NCI-H2196 (cell line): ENCODE results near the gene SNRNP25.
"Not testable (repeated sequence)": the region's sequence is repeated elsewhere in the genome, so short reads cannot be mapped to it uniquely, and the experiment has no call there.

Experiments used
- DNase-seq: peaks from one replicate; lab custom pipeline; 2025; ENCODE audit not compliant: unreplicated experiment; lab: John Stamatoyannopoulos, UW

The SNRNP25 gene

DNA sequence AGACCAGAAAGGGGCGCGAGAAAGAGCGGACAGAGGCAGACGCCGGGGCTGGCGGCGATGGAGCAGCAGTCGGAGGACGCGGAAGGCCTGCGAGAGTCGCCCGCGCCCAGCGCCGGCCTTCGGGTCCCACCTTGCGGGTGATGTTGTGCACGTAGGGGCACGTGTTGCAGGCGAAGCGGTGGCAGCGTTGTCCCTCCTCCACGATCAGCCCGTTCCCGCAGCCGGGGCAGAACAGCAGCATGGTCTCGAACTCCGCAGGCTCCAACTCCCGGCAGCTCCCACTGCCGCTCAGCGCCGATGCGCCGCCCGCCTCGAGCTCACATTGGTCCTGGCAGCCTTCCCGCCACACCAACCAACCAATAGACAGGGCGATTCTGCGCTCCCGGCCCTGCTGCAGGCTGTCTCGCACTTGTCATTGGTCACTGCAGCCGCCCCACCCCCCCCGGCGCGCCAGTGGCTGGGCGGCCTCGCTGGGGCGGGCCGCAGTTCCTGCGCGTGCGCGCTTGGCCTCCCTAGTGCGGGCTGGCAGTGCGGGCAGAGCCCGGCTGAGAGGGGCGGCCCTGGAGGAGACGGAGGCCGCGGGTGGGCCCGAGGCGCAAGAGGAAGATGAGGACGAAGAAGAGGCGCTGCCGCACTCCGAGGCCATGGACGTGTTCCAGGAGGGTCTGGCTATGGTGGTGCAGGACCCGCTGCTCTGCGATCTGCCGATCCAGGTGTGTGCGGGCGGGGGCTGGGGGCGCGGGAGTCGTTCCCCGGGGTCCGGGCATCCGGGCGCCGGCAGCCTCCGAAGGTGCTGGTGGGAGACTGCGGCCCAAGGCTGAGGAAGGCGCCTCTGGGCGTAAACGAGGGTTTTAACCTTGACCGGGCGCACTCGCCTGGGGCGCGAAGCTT, at the start of gene SNRNP25, which contains the start of gene POLR3K:
Gene SNRNP25, plus strand, starts transcription at position 483 of the 891 bp plus-strand sequence. Its CDS starts 189 bp downstream, at position 672.
Gene POLR3K, minus strand, starts transcription at position 263 of the 891 bp plus-strand sequence. Its CDS starts 22 bp downstream, at position 241.
- DNase-seq: peak; percentile 98

DNA sequence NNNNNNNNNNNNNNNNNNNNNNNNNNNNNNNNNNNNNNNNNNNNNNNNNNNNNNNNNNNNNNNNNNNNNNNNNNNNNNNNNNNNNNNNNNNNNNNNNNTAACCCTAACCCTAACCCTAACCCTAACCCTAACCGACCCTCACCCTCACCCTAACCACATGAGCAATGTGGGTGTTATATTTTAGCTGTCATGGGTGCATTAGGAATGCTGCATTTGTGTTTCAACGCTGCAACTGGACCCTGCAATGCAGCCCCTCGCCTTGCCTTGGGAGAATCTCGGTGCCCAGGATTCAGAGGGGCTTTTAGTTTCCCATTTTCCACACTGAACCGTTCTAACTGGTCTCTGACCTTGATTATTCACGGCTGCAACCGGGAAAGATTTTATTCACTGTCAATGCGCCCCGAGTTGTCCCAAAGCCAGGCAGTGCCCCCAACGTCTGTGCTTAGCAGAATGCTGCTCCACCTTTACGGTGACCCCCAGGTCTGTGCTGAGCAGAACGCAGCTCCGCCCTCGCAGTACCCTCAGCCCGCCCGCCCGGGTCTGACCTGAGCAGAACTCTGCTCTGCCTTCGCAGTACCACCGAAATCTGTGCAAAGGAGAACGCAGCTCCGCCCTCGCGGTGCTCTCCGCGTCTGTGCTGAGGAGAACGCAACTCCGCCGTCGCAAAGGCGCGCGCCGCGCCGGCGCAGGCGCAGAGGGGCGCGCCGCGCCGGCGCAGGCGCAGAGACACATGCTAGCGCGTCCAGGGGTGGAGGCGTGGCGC, 43.5 kb upstream of the SNRNP25 start:
- no peak for DNase-seq

DNA sequence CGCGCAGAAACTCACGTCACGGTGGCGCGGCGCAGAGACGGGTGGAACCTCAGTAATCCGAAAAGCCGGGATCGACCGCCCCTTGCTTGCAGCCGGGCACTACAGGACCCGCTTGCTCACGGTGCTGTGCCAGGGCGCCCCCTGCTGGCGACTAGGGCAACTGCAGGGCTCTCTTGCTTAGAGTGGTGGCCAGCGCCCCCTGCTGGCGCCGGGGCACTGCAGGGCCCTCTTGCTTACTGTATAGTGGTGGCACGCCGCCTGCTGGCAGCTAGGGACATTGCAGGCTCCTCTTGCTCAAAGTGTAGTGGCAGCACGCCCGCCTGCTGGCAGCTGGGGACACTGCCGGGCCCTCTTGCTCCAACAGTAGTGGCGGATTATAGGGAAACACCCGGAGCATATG, 42.9 kb upstream of the SNRNP25 start:
- peak; percentile 59 for DNase-seq

DNA sequence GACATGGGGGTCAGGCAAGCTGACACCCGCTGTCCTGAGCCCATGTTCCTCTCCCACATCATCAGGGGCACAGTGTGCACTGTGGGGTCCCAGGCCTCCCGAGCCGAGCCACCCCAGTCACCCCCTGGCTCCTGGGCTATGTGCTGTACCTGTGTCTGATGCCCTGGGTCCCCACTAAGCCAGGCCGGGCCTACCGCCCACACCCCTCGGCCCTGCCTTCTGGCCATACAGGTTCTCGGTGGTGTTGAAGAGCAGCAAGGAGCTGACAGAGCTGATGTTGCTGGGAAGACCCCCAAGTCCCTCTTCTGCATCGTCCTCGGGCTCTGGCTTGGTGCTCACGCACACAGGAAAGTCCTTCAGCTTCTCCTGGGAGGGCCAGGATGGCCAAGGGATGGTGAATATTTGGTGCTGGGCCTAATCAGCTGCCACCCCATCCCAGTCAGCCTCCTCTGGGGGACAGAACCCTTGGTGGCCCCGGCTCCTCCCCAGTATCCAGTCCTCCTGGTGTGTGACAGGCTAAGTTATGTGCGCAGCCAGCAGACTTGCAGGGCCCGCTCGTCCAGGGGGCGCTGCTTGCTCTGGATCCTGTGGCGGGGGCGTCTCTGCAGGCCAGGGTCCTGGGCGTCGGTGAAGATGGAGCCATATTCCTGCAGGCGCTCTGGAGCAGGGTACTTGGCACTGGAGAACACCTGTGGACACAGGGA, 36.4 kb upstream of the SNRNP25 start:
- not testable (repeated sequence) for DNase-seq

DNA sequence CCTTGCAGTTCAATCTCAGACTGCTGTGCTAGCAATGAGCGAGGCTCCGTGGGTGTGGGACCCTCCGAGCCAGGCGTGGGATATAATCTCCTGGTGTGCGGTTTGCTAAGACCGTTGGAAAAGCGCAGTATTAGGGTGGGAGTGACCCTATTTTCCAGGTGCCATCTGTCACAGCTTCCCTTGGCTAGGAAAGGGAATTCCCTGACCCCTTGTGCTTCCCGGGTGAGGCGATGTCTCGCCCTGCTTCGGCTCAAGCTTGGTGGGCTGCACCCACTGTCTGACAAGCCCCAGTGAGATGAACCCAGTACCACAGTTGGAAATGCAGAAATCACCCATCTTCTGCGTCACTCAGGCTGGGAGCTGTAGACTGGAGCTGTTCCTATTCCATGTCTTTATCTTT, 32.7 kb upstream of the SNRNP25 start:
- not testable (repeated sequence) for DNase-seq

DNA sequence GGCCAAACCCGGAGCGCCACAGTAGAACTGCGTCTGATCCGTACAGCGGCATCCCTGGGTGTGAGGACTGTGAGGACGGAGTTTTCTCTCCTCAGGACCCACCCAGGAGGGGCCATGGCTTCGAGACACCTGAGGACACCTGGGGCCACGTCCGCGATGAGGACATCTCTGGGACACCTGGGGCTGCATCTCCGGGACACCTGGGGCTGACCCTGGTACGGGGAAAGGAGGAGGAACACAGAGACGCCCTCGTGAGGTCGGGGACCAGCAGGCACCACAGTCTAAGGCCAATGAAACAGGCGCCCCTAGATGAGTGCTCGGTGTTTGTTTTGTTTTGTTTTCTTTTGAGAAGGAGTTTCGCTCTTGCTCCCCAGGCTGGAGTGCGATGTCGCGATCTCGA, 29.5 kb upstream of the SNRNP25 start:
- not testable (repeated sequence) for DNase-seq

DNA sequence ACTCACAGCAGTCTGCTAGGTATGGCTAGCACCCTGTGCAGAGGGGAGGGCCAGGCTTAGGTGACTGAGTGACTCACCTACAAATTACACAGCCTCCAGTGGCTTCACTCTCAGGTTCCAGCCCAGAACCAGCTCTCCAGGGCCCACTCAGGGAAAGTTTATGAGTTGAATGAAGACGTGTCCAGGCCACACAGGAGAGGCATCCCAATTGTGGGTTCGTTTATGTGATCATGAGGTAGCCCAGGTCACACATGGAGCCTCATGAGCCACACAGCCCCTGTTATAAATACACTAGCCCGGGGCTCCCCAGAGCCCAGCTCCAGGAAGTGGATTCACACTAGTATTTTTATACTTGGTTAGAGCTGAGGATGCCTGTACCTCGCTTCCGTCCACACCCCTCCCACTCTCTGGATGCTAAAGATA, 27.7 kb upstream of the SNRNP25 start:
- DNase-seq: not testable (repeated sequence)

DNA sequence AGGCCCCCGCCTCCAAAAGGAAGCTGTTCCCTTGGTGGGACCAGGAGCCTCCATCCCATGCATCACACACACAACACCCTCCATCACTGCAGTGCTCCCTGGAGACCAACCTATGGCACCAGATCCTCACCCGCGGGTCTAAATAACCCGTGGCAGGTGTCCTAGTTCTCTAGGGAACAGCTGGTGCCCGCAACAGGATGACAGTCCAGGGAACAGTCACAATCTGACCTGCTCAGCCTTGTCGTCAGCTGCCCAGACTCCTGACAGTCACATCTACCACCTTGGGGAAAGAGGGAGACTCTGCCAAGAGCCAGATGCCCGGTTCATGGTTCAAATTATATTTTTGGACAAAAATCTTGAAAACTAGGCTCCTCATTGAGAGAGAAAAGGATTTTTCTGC, 23.0 kb upstream of the SNRNP25 start:
- DNase-seq: not testable (repeated sequence)

DNA sequence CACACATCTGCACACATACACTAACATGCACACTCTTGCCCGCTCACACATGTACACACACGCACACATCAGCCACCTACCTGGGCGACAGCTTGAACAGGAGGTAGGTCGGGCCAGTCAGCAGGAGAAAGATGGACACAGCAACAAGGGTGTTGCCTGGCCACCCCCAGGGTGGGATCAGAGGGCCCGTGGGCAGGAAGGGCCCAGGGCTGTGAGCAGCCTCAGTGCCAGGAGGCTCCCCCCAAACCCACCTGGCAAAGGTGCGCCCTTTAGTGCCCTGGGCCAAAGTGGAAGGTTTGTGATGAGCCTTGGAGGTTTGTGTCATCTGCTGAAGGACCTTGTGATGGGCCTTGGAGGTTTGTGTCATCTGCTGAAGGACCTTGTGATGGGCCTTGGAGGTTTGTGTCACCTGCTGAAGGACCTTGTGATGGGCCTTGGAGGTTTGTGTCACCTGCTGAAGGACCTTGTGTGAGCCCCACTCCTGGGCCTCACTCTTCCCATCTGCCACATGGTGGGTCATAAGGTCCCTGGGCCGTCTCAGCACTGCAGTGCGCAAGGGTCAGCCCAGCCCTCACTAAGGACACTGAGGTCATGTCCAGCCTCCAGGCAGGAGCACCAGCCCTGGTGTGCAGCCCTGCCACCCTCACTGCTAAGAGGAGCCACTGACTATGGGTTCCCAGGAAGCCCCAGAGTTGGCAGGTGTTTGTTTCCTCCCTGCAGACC, 20.3 kb upstream of the SNRNP25 start:
- not testable (repeated sequence) for DNase-seq

DNA sequence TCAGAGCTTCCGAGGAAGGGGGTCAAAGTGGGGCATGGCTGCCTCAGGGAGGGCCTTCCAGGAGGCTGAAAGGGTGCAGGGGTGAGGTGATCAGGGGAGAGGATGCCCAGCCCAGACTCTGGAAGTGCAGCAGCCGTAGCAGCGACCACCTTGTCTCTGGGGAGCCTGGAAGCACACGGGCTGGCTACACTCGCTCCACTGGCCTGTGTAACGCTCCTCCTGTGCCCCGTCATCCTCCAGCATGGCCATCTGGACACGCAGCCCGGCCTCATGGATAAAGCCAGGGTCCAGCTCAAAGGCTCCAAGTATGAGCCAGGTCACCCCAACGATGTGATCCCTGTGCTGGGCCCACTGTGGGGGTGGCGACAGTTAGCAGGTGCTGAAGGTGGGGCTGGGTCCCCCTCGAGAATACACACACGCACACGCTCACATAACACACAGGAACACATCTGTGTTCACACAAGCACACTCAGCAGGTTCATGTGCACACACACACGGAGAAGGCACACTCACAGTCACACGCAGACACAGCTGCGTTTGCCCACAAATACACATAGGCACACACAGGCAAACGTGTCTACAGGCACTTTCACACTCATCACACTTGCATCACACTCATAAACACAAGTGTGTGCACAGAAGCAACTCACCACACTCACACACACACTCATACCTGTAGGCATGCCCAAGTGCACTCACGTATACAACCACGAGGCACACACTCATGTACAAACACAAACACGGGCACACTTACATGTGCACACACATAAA, 19.6 kb upstream of the SNRNP25 start:
- DNase-seq: no peak

DNA sequence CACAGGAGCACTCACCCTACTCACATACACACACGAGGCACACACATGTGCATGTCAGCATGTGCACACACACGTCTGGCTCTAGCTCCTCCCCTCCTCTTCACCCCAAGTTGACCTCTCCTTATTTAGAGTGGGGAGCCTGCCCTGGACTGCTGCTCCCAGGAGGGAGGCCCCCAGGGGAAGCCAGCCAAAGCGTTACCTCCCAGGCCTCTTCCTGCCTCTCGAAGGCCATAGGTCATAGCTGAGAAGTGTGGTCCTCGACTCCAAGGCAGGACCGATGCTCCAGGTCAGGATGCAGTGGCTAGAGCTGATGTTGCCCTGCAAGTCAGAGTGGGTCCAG, 19.0 kb upstream of the SNRNP25 start:
- DNase-seq: no peak

DNA sequence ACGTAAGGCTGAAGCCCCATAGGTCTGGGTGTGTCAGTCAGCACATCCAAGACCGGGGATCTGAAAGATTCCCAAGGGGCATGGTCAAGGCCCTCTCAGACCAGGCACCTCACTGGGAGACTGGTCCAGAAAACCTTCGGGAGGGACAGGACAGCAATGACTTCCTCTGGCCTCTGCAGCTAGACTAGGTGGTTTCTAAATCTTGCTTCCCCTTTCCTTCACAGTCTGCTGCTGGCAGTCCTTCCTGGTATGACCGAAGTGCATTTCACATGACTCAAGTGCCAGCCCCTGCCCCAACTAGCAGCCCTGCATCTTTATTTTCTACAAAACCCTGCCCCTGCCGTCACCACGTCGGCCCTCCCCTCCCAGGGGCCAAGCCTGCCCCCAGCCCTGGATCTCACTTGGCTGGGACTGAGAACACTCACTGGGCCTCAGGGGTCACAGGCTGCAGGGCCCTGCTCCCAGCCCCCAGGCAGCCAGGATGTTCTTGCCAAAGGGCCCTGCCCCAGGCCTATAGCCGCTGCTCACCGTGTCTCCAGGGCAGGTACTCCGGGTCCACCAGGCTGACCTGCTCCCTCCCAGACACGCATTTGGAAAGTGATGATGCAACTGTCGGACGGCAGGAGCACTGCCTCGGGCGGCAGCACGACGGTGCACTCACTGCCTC, 18.5 kb upstream of the SNRNP25 start:
- DNase-seq: no peak

DNA sequence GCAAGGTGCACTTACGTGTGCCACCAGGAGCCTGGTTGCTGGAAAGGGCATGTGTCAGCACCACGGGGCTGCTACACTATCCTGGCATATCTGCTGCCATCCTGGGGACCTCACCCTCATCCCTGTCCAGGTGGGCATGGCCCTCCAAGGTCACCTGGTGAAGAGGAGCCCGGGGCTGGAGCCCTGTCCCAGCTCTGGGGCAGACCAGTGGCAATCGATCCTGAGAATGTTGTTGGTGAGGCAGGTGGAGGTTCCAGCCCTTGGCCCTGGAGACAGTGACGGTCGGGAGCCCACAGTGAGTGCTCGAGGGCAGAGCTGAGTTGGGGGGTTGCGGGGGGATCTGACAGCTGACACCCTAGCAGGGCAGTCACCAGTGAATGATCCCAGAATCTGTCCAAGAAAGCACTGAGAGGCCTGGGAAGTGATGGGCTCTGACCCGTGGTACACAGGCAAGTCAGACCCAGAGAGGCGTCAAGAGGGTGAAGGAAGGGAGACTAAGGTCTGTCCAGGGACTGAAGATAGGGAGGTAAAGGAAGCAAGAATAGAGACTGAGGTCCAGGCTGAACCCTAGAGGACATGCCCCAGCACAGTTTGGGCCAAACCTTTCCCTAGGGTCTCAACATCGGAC, 17.8 kb upstream of the SNRNP25 start:
- DNase-seq: no peak

DNA sequence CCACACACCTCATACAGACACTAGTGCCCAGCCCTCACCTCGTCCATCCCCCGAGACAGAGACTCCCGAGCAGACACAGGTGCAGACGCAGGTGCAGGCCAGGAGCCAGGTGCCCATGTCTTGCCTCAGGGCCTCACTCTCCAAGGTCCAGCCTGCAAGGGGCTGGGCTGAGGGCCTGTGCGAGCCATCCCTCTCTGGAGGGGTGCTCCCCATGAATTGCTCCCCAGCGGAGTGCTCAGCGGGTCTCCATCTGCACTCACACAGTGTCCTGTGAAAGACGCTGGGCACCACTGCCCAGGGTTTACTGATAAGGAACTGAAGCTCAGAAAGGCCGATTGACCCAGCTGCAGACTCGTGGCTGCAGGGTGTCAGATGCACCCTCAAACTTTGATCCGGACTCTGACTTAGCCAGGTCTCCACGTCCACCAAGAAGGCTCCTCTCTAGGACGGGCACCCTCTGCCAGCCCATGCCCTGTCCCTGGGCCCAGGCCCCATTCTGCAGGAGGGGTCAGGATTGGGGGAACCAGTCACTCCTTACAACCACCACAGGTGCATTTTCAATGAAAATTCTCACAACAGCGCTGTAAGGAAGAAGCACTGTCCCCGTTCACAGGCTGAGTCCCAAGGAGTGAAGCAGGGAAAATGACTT, 17.2 kb upstream of the SNRNP25 start:
- DNase-seq: no peak

DNA sequence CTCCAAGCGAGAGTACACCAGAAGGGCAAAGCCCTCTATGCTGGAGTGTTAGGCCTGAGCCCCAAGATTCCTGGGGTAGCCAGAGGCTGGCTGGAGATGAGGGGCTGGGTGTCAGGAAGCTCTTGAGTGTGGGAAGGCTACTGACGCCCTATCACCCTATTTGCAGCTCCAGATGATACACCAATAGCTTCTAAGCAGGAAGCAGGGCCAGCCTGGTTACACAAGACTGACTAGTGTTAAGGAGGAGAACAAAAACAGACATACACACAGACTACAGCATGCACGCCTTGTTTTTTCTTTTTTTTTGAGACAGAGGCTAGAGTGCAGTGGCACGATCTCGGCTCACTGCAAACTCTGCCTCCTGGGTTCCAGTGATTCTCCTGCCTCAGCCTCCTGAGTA, 16.1 kb upstream of the SNRNP25 start:
- no peak for DNase-seq

DNA sequence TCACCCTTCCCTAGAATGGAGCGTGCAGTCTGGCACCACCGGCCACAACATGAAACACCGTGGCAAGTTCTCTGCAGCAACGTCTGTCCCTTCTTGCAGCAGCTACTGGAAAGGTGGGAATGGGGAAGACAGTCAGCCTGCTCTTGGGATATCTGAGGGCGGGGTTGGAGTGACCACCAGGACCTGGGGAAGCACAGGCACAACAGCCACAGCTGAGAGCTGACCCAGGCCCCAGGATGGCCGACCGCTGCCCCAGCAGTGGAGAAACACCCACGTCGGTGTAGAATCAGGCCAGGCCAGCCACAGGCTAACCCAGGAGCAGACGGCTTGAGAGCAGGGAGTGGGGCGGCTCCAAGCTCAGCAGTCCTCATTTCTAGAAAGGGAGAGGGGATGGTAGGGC, 15.4 kb upstream of the SNRNP25 start:
- not testable (repeated sequence) for DNase-seq

DNA sequence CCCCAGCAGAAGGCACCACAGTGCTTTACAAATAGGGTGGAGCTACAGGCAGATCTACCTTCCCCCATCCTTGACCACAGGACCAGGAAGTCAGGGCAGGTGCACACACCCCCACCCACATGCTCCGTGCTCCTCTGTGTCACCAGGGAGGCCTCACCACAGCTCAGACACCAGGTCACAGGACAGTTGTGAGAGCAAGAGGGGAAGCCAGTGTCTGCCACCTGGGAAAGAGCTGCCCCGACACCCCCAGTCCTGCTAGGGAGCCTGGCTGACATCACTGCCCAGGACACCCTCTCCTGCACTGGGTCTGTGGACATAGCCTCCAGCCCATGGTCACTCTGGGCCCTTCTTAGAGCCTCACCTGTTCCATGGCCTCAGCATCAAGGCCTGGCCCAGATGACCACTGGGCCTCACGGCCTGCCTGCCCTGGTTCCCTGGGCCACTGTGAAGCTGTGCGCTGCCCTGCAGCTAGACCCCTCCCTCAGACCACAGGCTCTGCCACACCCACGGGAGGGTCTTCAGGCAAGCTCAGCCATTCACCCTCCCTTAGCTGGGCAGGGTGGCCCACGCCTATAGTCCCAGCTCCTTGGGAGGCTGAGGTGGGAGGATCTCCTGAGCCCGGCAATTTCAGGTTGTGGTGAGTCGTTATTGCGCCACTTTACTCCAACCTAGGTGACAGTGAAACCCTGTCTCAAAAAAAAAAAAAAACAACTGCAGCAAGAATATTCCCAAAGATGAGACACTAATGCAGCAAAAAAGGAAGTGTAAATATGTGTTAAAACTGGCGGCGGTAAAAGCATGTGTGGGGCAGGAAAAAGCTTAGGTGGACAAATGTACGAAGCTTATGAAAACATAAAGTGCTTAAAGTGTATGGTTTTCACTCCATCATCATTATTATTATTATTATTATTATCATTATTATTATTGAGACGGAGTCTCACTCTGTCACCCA, 14.4 kb upstream of the SNRNP25 start:
- peak; percentile 79 for DNase-seq
